NCI-H526 (cell line): ENCODE results near the gene NUTM2D.
"Not testable (repeated sequence)": the region's sequence is repeated elsewhere in the genome, so short reads cannot be mapped to it uniquely, and the experiment has no call there.

Experiments used
- DNase-seq, 2 experiments: peaks; one replicate each; lab custom pipeline; 2025; lab: John Stamatoyannopoulos, UW

Gene NUTM2D

GRCh38 chr10:87357444-87357843 is at the start of gene NUTM2D:
NUTM2D (plus strand) TSS chr10:87357744; CDS start chr10:87358266, 522 bp downstream.
- not testable (repeated sequence) for DNase-seq

GRCh38 chr10:87308702-87309101 is 48.8 kb upstream of the NUTM2D start:
- DNase-seq = not testable (repeated sequence)

DNA sequence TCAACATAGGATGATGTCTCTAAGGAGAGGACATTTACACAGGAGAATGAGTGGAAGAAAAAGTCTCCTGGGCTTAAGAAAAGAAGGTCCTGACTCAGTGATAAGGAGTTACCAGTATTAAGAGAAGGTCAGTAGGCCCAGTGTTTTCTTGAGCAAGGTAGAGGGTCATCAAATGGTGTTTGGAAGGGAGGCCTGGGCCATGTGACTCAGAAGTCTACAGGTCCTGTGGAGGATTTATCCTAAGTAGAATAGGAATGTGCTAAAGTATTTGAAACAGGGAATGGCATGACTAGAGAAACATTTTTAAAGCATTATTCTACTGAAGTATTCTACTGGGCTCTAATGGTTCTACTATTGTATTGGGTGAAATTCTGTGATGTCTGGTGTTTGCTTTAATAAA is 47.9 kb upstream of the NUTM2D start:
- not testable (repeated sequence) for DNase-seq

DNA sequence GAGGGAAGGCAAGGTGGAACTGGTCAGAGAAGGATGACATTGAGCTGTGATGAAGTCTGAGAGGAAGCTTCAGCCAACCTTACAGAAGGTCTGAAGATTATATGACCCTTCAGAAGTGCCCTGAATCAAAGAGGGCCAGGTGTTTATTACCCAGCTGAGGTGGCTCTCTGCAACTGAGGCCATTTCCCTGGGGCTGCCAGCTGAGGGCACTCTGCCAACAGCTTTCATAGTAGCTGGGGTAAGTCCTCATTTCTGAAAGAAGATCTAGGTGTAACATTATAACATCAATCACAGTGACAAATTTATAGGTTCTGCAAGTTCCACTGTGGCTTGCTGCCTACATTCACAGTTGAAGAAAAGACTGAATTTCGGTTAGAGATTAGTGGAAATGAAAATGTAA is 46.0 kb upstream of the NUTM2D start:
- DNase-seq = not testable (repeated sequence)

GRCh38 chr10:87313649-87314359 is 43.7 kb upstream of the NUTM2D start:
- DNase-seq = not testable (repeated sequence)

DNA sequence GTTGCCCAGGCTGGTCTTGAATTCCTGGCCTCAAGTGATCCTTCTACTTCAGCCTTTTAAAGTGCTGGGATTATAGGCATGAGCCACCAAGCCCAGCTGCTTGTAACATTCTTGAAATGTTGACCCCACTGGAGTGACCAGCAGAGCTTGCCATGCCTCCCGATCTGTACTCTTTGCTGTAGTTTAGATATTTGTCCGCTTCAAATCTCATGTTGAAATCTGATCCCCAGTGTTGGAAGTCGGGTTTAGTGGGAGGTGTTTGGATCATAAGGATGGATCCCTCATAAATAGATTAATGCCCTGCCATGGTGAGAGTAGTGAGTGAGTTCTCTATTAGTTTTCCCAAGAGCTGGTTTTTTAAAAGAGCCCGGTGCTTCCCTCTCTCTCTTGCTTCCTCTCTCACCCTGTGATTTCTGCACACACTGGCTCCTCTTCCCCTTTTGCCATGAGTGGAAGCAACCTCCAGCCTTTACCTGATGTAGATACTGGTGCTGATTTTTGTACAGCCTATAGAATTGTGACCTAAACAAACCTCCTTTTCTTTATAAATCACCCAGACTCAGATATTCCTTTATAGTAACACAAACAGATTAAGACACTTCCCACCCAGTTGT is 43.1 kb upstream of the NUTM2D start:
- not testable (repeated sequence) for DNase-seq

GRCh38 chr10:87321505-87321904 is 36.0 kb upstream of the NUTM2D start:
- DNase-seq = not testable (repeated sequence)

GRCh38 chr10:87324559-87324958 is 33.0 kb upstream of the NUTM2D start:
- not testable (repeated sequence) for DNase-seq

DNA sequence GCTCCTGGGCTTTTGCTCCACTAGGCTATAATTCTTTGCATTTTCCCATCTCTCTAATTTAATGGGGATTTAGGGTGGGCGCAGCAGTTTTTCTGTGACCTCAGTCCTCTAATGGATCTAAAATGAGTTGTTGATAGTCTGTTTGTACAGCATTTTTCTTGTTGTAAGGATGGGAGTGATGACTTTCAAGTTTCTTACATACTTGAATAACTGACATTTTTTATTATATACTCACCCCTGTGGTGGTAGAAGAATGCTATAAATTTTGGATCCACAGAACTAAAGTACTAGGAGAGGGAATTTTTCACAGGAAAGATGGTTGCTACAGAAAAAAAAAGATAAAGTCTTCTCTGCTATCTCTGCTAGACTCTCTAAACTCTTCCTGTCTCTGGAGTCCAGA is 29.6 kb upstream of the NUTM2D start:
- not testable (repeated sequence) for DNase-seq

GRCh38 chr10:87329131-87329530 is 28.4 kb upstream of the NUTM2D start:
- DNase-seq = not testable (repeated sequence)

GRCh38 chr10:87332687-87333086 is 24.9 kb upstream of the NUTM2D start:
- not testable (repeated sequence) for DNase-seq

GRCh38 chr10:87340411-87340810 is 17.1 kb upstream of the NUTM2D start:
- not testable (repeated sequence) for DNase-seq

DNA sequence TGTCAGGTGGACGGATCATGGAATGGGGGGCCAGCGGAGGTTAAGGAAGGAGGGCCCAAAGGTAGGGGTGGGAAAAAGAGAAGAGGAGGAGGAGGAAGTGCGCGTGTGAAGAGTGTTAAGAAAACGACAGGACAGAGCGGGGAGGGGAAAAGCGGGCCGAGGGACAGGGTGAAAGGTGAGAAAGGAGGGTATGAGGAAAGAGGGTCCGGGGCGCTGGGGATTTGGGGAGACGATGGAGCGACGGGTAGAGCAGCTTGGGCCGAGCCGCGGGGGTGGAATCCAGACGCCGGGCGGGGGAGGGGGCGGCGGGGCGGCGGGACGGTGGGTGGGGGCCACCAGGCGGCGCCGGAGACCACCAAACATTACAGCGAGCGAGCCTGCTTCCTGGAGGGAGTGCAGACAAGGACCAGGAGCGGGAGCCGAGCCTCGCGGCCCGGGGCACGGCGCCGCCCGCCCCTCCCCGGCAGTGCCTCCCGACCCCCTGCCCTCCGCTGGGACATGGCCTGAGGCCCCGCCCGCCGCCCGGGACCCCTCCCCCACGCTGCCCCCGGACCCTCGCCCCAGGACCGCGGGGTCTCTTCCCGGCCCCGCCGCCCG is 15.9 kb upstream of the NUTM2D start:
- not testable (repeated sequence) for DNase-seq

DNA sequence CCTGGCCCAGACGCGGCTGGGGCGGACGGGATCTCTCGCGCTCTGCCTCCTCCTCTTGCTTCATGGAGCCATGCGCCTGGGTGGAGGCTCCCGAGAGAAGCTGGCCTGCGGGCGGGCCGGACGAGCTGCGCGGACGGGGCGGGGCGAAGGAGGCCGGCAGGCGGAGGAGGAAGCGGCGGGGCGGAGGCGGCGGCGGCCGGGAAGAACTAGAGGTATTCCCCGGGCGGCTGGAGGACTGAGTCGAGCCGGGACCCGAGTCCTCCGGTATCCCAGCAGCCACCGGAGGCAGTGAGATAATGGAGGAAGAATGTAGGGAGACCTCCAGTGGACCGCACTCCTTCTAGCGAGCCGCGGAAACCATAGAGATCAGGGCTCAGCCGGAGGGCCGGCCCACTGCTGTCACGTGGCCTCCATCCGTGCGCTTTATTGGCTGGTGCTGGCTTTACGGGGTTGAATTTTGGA is 15.3 kb upstream of the NUTM2D start:
- DNase-seq = peak; percentile 82 to 86

GRCh38 chr10:87342711-87343258 is 14.8 kb upstream of the NUTM2D start:
- peak; percentile 52 to 75 for DNase-seq

DNA sequence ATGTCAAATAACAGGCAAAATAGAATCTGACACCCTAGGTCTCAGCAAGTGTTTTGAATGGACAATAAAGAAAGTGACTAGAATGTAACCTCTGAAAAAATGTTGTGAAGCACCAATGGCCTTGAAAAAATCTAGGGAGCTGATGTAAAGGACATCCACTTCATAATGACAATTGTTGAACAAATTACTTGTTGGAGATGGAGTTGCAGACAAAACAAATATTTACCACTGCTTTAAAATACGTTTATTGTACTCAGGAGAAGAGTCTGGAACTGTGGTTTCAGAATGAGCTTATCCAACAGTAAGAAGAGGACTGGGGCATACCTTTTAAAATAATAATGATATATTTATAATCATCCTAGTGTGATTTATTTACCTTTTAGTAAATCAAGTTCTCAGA is 11.8 kb upstream of the NUTM2D start:
- not testable (repeated sequence) for DNase-seq

GRCh38 chr10:87350161-87350560 is 7.4 kb upstream of the NUTM2D start:
- DNase-seq = not testable (repeated sequence)

DNA sequence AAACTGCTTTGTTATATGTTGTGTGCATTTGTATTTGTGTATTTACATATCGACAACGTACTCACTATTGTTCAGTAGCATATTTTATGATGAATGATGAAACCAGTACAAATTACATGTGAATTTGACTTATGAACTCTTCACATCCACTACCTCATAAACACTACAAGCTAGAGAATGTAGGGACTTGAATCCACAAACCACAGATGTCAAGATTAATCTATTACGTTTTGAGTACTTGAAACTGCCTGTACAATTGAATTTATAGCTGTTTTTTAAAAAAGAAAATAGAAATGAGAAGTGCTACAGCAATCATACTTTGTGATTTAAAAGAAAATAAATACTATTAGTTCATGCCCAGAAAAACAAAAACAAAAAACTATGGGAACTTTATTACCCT is 4.7 kb upstream of the NUTM2D start:
- not testable (repeated sequence) for DNase-seq

DNA sequence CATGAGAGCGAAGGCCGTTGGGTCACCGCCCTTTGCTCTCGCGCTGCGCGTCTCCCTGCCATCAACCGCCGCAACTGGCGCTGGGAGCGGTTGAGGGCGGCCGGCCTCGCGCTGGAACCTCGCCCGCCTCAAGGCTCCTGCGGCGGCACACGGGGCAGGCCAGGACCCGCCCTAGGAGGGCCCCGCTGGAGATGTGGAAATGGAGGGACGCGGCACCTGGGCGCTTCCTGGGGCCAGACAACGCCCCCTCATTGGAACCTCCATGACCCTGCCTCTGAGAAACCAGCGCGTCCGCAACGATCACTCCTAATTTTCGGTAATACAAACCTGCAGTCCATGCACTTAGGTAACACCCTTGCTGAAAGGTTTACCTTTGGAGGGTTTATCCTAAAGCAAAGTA is 2.4 kb upstream of the NUTM2D start:
- not testable (repeated sequence) for DNase-seq

DNA sequence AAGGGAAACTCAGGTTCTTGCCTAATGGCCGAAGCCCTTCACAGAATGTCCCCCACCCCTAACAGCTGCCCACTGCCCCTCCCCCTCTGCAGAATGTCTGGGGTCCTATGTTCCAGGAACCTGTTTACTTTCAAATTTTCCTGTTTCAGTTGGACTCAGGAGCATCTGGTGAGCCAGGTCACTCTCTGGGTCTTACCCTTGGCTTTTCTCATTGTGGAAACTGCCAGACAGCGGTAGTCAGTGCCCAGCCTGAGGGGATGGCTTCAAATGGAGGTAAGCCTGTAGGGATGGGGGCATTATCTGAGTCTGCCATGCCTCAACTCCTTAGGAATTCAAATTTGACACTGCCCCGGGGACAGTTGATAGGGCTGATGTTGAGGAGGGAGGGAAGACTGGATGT is 615 bp downstream of the NUTM2D start:
- not testable (repeated sequence) for DNase-seq

DNA sequence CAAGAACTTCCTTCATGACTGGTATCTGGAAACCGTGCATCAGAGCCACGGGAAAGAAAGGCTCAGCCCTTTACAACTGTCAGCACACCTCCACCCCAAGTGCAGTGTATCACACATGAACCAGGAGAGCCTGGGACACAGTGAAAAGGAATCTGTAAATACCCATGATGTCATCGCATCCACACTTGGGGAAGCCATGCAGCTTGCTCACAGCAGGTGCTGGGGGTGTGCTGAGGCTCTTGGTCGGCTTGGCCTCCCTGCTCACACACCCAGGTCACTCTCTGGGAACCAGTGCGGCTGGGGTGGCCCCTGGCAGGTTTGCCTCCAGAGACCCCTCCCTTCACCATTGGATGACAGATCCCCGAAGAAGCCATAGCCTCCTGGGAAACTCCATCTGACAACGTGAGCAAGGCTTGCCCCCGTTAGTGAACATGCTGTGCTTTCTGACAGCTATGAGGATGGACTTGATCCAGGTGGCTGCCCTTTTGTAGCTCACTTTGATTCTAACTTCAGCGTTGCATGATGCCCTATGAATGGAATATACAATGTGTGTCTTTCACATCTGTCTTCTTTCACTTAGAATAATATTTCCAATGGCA is 12.1 kb downstream of the NUTM2D start:
- not testable (repeated sequence) for DNase-seq

DNA sequence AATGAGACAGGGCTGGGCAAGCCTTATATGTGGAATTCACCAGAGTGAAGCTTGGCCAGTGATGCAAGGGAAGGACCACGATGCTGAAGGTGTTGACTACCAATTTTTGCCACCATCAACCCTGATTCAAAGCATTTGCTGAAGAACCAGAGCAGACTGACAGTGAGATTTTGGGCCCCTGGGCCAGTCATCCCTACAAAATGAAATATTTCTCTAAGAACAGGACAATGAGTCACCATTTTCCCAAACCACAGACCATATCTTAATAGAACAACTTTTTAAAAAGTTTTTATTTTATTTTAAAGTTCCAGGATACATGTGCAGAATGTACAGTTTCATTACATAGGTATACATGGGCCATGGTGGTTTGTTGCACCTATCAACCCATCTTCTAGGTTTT is 16.5 kb downstream of the NUTM2D start:
- not testable (repeated sequence) for DNase-seq
